Heart left ventricle (tissue), 13 donors: ENCODE data around the gene SNRNP70.

Source experiments
- POLR2A ChIP-seq, 2 donors: fragments of 450-650 bp; IDR thresholded peaks; one replicate each; pipeline ENCODE4 v1.6.1; 2017; ENCODE audit warnings: antibody characterized with exemption in 2 of 2, mild to moderate bottlenecking in 2 of 2, moderate library complexity in 2 of 2
- TF ChIP-seq, protein P1 (sequence below), 12 donors: fragments of 200-600 bp; sonication (generic) in 4 of 12; IDR thresholded peaks; one replicate each; pipeline versions ENCODE4 v1.5.0 to v1.8.0; 2018 to 2022; ENCODE audit warnings: antibody characterized with exemption in 12 of 12, mild to moderate bottlenecking in 5 of 12
- donor health status: ischemic (EF 13 %, LVEDD 7.1; RV severe dilation, severe dysfunction).
- donor health status: DM: no; HTN: yes; CAD: no.
- donor health status: DM: no; HTN: no; CAD: no.
- donor health status: ischemic (EF 25% LVEDD 6.9; RV normal size, moderate dysfunction).
- donor health status: ischemic (EF 25% LVEDD 5.7; RV mildly dilated, moderate dysfunction).
- donor health status: ischemic (EF 35%, LVEDD 5.7; RV mildly dilated, moderate dysfunction).
- donor health status: nonischemic (EF 11% LVEDD 7.7; RV severe dilation, severe dysfunction).
- donor health status: DM: yes; HTN: yes; CAD: no.
- donor health status: PGD.
- donor health status: ischemic (EF 29% LVEDD 5.4; RV normal size, mild dysfunction).
- donor health status: nonischemic (EF 23%, LVEDD 6.1; RV moderate dilation, normal function).

DNA sequence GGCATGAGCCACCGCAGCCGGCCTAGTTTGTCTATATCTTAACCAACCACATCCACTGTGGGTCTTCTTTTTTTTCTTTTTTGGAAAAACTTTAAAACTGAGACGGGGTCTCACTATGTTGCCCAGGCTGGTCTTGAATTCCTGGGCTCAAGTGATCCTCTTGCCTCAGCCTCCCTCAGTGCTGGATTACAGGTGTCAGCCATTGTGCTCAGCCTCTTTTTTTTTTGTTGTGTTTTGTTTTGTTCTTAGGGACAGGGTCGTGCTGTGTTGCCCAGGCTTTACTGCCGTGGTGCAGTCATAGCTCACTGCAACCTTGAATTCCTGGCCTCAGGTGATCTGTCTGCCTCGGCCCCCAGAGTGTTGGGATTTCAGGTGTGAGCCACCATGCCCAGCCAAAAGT is 7.4 kb downstream of the SNRNP70 start:
- TF ChIP-seq, protein P1, sequence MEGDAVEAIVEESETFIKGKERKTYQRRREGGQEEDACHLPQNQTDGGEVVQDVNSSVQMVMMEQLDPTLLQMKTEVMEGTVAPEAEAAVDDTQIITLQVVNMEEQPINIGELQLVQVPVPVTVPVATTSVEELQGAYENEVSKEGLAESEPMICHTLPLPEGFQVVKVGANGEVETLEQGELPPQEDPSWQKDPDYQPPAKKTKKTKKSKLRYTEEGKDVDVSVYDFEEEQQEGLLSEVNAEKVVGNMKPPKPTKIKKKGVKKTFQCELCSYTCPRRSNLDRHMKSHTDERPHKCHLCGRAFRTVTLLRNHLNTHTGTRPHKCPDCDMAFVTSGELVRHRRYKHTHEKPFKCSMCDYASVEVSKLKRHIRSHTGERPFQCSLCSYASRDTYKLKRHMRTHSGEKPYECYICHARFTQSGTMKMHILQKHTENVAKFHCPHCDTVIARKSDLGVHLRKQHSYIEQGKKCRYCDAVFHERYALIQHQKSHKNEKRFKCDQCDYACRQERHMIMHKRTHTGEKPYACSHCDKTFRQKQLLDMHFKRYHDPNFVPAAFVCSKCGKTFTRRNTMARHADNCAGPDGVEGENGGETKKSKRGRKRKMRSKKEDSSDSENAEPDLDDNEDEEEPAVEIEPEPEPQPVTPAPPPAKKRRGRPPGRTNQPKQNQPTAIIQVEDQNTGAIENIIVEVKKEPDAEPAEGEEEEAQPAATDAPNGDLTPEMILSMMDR (IDR thresholded peaks at IDR 0.05): no peak
- no peak for TF ChIP-seq POLR2A (IDR thresholded peaks at IDR 0.05)
